Suprapubic skin (tissue), 3 donors: Measurements from ENCODE around the gene CSF1R.

Experiments
- POLR2A ChIP-seq, 2 donors: fragments of 450-650 bp; IDR thresholded peaks; one replicate each; pipeline ENCODE4 v1.6.1; 2017; ENCODE audit warnings: antibody characterized with exemption in 2 of 2, mild to moderate bottlenecking in 2 of 2, moderate library complexity in 2 of 2
- TF ChIP-seq, protein P1 (sequence below), 2 donors: fragments of 200-600 bp in 1 of 2; fragments of 450-650 bp in 1 of 2; sonication (generic) in 1 of 2; IDR thresholded peaks; one replicate each; pipeline ENCODE4 v1.5.1; 2016 to 2019; ENCODE audit warnings: antibody characterized with exemption in 2 of 2, mild to moderate bottlenecking in 1 of 2, moderate library complexity in 1 of 2

DNA sequence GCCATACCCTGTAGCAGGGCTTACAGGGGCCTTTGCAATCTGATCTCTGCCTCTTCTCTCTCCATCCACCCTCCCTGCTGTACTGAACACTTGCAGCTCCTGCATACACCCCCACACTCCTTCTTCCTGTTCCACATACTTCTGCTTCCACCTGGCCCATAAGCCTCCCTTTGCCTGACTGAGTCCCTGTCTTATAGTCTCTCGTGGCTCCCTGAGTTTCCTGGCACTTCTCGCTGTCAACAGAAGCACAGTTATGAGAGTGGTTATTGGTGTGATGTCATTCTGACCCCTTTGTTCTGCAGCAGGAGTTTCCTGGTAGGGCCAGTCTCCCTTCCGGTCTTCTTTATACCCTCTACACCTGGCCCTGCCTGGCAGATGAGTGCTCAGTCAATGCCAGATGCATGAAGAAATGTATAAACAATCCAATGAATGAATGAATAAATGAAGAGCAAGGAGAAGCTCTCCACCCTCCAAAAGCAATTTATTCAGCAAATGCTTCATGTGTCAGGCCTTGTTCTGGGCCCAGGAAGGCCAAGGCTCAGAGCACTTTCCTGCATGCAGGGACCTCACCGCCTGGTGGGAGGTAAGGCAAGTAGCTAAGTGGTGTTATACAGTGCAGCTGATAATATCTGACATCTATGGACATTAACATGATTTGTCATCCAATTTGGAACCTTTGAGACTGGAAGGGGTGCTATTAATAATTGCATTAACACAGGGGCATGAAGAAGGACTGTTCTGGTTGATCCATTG lies 20.5 kb upstream of the CSF1R start:
- TF ChIP-seq, protein P1, sequence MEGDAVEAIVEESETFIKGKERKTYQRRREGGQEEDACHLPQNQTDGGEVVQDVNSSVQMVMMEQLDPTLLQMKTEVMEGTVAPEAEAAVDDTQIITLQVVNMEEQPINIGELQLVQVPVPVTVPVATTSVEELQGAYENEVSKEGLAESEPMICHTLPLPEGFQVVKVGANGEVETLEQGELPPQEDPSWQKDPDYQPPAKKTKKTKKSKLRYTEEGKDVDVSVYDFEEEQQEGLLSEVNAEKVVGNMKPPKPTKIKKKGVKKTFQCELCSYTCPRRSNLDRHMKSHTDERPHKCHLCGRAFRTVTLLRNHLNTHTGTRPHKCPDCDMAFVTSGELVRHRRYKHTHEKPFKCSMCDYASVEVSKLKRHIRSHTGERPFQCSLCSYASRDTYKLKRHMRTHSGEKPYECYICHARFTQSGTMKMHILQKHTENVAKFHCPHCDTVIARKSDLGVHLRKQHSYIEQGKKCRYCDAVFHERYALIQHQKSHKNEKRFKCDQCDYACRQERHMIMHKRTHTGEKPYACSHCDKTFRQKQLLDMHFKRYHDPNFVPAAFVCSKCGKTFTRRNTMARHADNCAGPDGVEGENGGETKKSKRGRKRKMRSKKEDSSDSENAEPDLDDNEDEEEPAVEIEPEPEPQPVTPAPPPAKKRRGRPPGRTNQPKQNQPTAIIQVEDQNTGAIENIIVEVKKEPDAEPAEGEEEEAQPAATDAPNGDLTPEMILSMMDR (IDR thresholded peaks at IDR 0.05), result no peak
- no peak for TF ChIP-seq POLR2A (IDR thresholded peaks at IDR 0.05)
